HK-2 (cell line): ENCODE data around the gene CLDN7.
A peak's percentile ranks its signal among the peaks of the same experiment; 100 is the strongest.

Experiments
- DNase-seq: peaks from one replicate; pipeline ENCODE4 v3.0.0-alpha.2; 2018; ENCODE audit not compliant: unreplicated experiment

Gene CLDN7

GRCh38 chr17:7289256-7290032 lies 27.2 kb upstream of the CLDN7 start:
- no peak for DNase-seq

GRCh38 chr17:7285679-7286078 lies 23.4 kb upstream of the CLDN7 start:
- no peak for DNase-seq

DNA sequence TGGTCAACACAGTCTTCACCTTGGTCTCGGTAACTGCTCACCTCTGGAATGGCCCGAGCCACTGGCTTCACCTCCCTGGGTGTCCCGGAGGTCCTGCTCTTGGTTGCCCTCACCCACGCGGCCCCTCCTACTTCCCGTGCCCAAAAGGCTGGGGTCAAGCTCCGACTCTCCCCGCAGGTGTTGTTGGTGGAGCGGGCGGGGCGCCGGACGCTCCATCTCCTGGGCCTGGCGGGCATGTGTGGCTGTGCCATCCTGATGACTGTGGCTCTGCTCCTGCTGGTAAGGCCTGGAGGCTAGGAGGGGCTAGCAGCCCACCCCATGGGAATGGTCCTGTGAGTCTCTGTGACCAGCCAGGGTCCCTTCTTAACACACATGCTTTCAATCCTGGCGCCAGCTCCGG lies 22.6 kb upstream of the CLDN7 start:
- DNase-seq: no peak

- no peak for DNase-seq
Measured at GRCh38 chr17:7283471-7284216, 21.4 kb upstream of the CLDN7 start.

- no peak for DNase-seq
Measured at GRCh38 chr17:7282752-7283321, 20.6 kb upstream of the CLDN7 start.

- peak; percentile 19 for DNase-seq
Measured at GRCh38 chr17:7281953-7282751, 19.9 kb upstream of the CLDN7 start.

DNA sequence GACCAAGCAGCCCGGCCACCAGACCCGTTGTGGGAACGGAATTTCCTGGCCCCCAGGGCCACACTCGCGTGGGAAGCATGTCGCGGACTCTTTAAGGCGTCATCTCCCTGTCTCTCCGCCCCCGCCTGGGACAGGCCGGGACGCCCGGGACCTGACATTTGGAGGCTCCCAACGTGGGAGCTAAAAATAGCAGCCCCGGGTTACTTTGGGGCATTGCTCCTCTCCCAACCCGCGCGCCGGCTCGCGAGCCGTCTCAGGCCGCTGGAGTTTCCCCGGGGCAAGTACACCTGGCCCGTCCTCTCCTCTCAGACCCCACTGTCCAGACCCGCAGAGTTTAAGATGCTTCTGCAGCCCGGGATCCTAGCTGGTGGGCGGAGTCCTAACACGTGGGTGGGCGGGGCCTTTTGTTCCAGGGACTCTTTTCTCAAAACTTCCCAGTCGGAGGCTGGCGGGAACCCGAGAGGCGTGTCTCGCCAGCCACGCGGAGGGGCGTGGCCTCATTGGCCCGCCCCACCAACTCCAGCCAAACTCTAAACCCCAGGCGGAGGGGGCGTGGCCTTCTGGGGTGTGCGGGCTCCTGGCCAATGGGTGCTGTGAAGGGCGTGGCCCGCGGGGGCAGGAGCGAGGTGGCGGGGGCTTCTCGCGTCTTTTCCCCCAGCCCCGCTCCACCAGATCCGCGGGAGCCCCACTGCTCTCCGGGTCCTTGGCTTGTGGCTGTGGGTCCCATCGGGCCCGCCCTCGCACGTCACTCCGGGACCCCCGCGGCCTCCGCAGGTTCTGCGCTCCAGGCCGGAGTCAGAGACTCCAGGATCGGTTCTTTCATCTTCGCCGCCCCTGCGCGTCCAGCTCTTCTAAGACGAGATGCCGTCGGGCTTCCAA lies 19.0 kb upstream of the CLDN7 start, which contains the start of gene SLC2A4:
SLC2A4 (plus strand) TSS at position 645 of the 879 bp plus-strand sequence; CDS start at position 862, 217 bp downstream.
- peak; percentile 91 for DNase-seq

- DNase-seq: peak; percentile 84
Measured at GRCh38 chr17:7280519-7281073, 18.3 kb upstream of the CLDN7 start.

DNA sequence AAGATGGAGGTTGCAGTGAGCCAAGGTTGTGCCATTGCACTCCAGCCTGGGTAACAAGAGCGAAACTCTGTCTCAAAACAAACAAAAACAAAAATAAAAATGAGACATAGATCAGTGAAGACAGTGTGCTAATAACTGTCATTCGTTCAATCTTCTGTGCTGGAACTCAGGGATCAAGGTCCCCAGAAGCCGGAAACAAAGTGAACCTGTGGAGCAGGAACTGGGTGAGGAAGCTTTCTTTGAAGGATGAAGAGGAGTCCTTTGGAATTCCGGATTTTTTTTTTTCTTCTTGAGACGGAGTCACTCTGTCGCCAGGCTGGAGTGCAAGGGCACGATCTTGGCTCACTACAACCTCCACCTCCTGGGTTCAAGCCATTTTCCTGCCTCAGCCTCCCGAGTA lies 17.2 kb upstream of the CLDN7 start:
- no peak for DNase-seq

GRCh38 chr17:7266784-7267183 lies 4.5 kb upstream of the CLDN7 start:
- no peak for DNase-seq

GRCh38 chr17:7263801-7264078 lies 1.5 kb upstream of the CLDN7 start:
- DNase-seq: no peak

DNA sequence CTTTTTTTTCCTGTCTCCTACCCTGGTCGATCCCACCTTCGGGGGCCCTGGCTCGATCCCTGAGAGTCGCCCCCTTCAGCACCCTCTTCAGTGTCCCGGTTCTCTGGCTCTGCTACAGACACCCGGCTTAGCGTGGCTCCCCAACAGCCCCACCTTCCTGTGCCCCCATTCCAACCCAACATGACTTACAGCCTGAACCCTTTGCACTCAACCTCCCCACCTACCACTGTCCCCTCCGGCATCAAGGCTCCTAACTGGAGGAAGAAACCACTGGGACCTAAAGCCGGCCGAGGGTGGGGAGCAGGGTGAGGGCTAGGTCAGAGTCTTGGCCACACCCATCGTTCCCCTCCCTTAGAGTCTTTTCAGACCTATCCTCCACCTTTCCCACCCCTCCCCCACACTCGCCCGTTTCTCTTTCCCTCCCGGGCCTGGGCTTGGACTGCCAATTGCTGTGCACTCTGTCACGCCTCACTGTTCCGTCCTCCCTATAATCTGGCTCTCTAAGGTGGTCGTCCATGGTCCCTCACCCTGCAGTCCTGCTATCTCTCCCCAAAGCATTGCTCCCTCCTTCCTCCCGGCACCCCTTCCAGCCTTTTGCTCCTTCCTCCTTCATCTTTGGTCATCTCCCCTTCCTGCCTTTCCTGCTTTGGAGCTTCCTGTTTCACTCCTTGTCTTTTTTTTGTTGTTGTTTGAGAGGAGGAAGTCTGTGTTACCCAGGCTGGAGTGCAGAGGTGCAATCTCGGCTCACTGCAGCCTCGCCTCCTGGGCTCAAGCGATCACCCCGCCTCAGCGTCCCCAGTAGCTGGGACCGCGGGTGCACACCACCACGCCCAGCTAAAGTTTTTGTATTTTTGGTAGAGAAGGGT lies 890 bp upstream of the CLDN7 start:
- no peak for DNase-seq

- DNase-seq: no peak
Measured at GRCh38 chr17:7261379-7262191, 693 bp downstream of the CLDN7 start.

DNA sequence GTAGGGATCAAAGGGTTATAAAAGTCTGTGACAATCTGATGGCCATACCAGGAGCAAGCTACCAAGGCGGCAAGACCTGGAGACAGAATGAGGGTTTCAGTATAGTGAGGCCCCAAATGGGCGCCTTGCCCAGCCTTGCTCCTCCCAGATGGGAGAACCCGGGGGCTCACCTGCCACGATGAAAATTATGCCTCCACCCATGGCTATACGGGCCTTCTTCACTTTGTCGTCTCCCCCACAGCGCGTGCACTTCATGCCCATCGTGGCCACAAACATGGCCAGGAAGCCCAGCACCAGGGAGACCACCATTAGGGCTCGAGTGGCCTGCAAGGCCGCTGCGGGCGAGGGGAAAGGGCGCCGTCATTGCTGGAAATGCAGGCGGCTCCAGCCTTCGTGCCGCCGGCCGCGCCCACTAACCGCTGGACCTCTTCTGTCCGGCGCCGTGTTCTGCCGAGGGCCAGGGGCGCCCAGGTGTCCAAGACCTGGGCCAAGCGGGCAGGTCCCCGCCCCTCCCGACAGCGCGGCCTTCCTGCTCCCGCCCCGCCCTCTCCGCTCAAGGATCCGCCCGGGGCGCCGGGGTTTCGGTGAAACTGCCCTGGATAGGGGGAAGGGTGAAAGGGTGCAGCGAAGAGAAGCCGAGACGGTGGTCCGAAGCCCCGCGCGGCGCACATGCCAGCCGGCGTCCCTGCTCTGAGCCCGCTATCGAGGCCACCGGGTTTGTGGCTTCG lies 1.5 kb downstream of the CLDN7 start:
- DNase-seq: no peak

- DNase-seq: no peak
Measured at GRCh38 chr17:7260151-7260550, 2.1 kb downstream of the CLDN7 start.

DNA sequence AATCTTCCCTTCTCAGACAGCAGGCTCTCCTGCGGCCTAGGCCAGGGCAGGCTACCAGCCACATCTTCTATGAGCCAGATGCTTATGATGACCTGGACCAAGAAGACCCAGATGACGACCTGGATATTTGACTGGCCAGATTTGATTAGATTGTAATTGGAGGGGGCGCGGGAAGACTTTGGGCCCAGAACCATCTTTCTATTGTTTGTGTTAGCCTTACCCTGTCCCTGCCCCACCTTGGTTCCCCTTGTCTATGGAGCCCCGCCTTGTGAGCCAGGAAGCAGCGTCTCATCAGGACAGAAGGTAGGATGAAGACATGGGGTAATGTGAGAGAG lies 2.8 kb downstream of the CLDN7 start:
- no peak for DNase-seq

- DNase-seq: no peak
Measured at GRCh38 chr17:7258731-7259554, 3.3 kb downstream of the CLDN7 start.
